Measurements from ENCODE around the gene SLC9C1. TPM values are rescaled to one million over a fixed set of nuclear protein-coding genes. Genes with fewer than 3 reads are reported as not detected.

The SLC9C1 gene
- total and polyA plus RNA-seq, 7 donors = 0.07 to 0.41 TPM; not detected in 5

DNA sequence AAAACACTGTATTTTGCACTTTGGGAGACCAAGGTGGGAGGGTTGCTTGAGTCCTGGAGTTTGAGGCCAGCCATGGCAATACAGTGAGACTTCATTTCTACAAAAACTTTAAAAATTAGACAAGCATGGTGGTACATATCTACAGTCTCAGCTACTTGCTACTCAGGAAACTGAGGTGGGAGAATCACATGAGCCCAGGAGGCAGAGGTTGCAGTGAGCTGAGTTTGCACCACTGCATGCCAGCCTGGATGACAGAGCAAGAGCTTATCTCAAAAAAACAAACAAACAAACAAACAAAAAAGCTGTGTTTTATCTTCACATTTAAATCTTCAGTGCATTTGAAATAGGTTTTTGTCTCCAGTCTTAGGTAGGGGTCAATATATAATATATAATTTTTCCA, 4.8 kb upstream of the SLC9C1 start:
- intact Hi-C loops (cut with DNase I) = no loop called here
- no peaks in the 10 kb centered on the region for H3K36me3 ChIP-seq
- TF ChIP-seq EP300 (IDR thresholded peaks at IDR 0.05) (no peak), POLR2A (IDR thresholded peaks at IDR 0.05) (no peak), POLR2AphosphoS5 (IDR thresholded peaks at IDR 0.05) (no peak)
- TF ChIP-seq, protein P1, sequence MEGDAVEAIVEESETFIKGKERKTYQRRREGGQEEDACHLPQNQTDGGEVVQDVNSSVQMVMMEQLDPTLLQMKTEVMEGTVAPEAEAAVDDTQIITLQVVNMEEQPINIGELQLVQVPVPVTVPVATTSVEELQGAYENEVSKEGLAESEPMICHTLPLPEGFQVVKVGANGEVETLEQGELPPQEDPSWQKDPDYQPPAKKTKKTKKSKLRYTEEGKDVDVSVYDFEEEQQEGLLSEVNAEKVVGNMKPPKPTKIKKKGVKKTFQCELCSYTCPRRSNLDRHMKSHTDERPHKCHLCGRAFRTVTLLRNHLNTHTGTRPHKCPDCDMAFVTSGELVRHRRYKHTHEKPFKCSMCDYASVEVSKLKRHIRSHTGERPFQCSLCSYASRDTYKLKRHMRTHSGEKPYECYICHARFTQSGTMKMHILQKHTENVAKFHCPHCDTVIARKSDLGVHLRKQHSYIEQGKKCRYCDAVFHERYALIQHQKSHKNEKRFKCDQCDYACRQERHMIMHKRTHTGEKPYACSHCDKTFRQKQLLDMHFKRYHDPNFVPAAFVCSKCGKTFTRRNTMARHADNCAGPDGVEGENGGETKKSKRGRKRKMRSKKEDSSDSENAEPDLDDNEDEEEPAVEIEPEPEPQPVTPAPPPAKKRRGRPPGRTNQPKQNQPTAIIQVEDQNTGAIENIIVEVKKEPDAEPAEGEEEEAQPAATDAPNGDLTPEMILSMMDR (IDR thresholded peaks at IDR 0.05) = no peak
- no peak overlapping the region for H3K27ac ChIP-seq
- H3K4me1 ChIP-seq = peaks cover 0 to 13% (median 8%) of the 10 kb centered on the region in 4 donors
- no peak overlapping the region for H3K4me3 ChIP-seq
- no peaks in the 10 kb centered on the region for H3K9me3 ChIP-seq
- H3K27me3 ChIP-seq = no peaks in the 10 kb centered on the region
- no peak for DNase-seq

DNA sequence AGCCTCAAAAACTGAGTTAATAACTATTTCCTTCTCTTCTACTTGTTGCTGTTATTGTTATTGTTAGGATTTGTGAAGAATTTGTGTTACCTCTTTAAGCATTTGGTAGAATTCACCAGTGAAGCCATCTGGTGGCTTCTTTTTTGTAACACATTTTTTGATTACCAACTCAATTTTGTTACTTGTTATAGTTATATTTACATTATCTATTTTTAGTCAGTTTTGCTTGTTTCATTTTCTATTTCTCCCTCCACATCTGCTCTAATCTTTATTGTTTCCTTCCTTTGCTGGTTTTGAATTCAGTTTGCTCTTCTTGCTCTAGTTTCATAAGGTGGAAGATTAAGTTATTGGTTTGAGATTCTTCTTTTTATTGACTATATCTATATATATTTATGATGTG, 3.7 kb upstream of the SLC9C1 start:
- peaks cover 0 to 3% (median under 1%) of the 10 kb centered on the region in 4 donors for H3K4me1 ChIP-seq
- no peak overlapping the region for H3K27ac ChIP-seq
- no peaks in the 10 kb centered on the region for H3K9me3 ChIP-seq
- no peak overlapping the region for H3K4me3 ChIP-seq
- no peak for DNase-seq
- no peaks in the 10 kb centered on the region for H3K36me3 ChIP-seq
- H3K27me3 ChIP-seq = no peaks in the 10 kb centered on the region
- TF ChIP-seq POLR2A (IDR thresholded peaks at IDR 0.05) = no peak
- no peak for TF ChIP-seq EP300 (IDR thresholded peaks at IDR 0.05)
- TF ChIP-seq POLR2AphosphoS5 (IDR thresholded peaks at IDR 0.05) = no peak
- TF ChIP-seq, protein P1 (IDR thresholded peaks at IDR 0.05) = no peak
- intact Hi-C loops (cut with DNase I) = no loop called here

DNA sequence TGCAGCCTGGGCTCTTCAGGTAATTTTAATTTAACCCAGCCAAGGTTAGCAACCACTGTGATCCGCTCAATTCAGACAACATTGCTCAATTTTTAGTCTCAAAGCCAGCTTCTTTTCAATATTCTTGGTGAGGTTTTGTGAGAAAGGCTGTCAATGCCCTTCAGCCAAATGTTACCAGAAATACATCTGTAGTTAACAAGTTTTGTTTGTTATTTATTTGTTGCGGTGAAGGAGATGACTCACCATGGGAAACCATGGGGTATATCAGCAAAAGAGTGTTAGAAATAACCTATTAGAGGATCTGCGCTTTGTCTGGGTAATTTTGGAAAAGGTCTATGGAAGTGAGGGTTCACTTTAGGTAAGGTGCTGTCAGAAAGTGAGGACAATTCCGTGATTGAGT, 5.0 kb downstream of the SLC9C1 start:
- Histone ChIP-seq H3K36me3 (no peaks in the 10 kb centered on the region), H3K4me3 (no peak overlapping the region), H3K4me1 (no peaks in the 10 kb centered on the region), H3K9me3 (no peaks in the 10 kb centered on the region), H3K27me3 (no peaks in the 10 kb centered on the region), H3K27ac (no peak overlapping the region)
- 92 to 95% methylated on average over 4 of the region's 4 CpGs for WGBS, 2 donors
- intact Hi-C loops (cut with DNase I) = no loop called here
- DNase-seq = no peak
- TF ChIP-seq, protein P1 (IDR thresholded peaks at IDR 0.05) = no peak
- no peak for TF ChIP-seq EP300 (IDR thresholded peaks at IDR 0.05)
- no peak for TF ChIP-seq POLR2AphosphoS5 (IDR thresholded peaks at IDR 0.05)
- no peak for TF ChIP-seq POLR2A (IDR thresholded peaks at IDR 0.05)

DNA sequence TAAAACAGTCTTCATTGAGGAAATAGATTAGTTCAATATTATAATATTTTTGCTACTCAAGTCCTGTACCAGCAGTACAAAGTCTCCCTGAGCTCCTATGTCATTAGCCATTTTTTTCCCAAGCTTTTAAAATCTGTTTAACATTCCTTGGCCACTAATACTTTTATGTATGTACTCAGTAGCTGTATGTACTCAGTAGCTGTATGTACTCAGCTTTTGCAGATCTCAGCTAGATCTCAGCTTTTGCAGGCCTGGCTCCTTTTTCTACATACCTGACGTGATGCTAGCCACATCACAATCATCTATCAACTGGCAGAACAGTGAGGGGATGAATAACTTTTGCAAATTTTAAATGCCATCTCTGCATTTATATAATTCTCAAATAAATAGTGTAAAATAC, 13.8 kb downstream of the SLC9C1 start:
- no peaks in the 10 kb centered on the region for H3K4me1 ChIP-seq
- DNase-seq = no peak
- TF ChIP-seq POLR2A (IDR thresholded peaks at IDR 0.05) (no peak), EP300 (IDR thresholded peaks at IDR 0.05) (no peak), POLR2AphosphoS5 (IDR thresholded peaks at IDR 0.05) (no peak)
- TF ChIP-seq, protein P1 (IDR thresholded peaks at IDR 0.05) = no peak
- H3K27ac ChIP-seq = no peak overlapping the region
- H3K9me3 ChIP-seq = no peaks in the 10 kb centered on the region
- 88 to 92% methylated on average over 1 of the region's 1 CpG for WGBS, 2 donors
- no peak overlapping the region for H3K4me3 ChIP-seq
- intact Hi-C loops (cut with DNase I) = no loop called here
- no peaks in the 10 kb centered on the region for H3K27me3 ChIP-seq
- no peaks in the 10 kb centered on the region for H3K36me3 ChIP-seq

DNA sequence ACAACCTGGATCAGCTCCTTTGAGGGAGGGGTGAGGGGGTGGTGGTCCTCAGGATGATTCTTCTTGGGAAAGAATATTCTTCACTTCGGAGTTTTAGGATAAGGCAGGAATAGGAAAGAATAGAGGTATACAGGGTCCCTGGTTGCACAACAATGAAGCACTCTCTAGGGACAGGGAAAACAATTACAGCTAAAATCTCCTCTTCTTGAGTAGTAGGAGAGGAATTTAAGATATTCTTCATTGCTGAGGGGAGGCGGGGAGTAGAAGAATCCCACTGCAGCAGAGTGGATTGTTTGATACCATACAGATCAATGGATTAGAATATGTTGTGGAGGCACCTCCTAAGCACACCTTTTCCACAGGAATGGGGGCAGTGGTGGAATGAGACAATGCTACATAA, 20.5 kb downstream of the SLC9C1 start:
- 95 to 99% methylated on average over 2 of the region's 2 CpGs for WGBS, 2 donors
- H3K4me1 ChIP-seq = no peaks in the 10 kb centered on the region
- no peak overlapping the region for H3K27ac ChIP-seq
- TF ChIP-seq POLR2AphosphoS5 (IDR thresholded peaks at IDR 0.05) (no peak), POLR2A (IDR thresholded peaks at IDR 0.05) (no peak), EP300 (IDR thresholded peaks at IDR 0.05) (no peak)
- TF ChIP-seq, protein P1 (IDR thresholded peaks at IDR 0.05) = no peak
- H3K27me3 ChIP-seq = no peaks in the 10 kb centered on the region
- no peak for DNase-seq
- H3K9me3 ChIP-seq = no peaks in the 10 kb centered on the region
- no peaks in the 10 kb centered on the region for H3K36me3 ChIP-seq
- intact Hi-C loops (cut with DNase I) = no loop called here
- H3K4me3 ChIP-seq = no peak overlapping the region

All from sigmoid colon (tissue), 7 donors.